Lung (tissue), 12 donors: Measurements from ENCODE around the gene ZNF827. TPM values are rescaled to one million over a fixed set of nuclear protein-coding genes. Genes with fewer than 3 reads are reported as not detected.

Experiments
- ATAC-seq: fragments of 200-7000 bp; cut with Tn5 transposase; one replicate; pipeline ENCODE4 v1.9.1; 2020; ENCODE audit warnings: moderate number of reproducible peaks; ENCODE audit not compliant: insufficient read depth, low FRiP score
- DNase-seq, 3 donors: peaks; one replicate each; pipeline ENCODE4 v3.0.0-alpha.2; 2013 to 2017
- H3K27ac ChIP-seq, 2 donors: one replicate each; pipeline ENCODE4 v1.5.1; 2013; ENCODE audit warnings: mild to moderate bottlenecking in 2 of 2, moderate library complexity in 2 of 2, control low read depth in 1 of 2, inconsistent platforms in 1 of 2, low read depth in 1 of 2, low read length in 1 of 2
- H3K27me3 ChIP-seq, 3 donors: one replicate each; pipeline ENCODE4 v1.5.1; 2013; ENCODE audit warnings: low read length in 2 of 3; ENCODE audit not compliant: control insufficient read depth in 3 of 3, insufficient read depth in 3 of 3
- H3K36me3 ChIP-seq, 4 donors: one replicate each; pipeline ENCODE4 v1.5.1; 2013; ENCODE audit warnings: low read length in 4 of 4, mild to moderate bottlenecking in 1 of 4, moderate library complexity in 1 of 4; ENCODE audit not compliant: control insufficient read depth in 4 of 4, insufficient read depth in 4 of 4
- H3K4me1 ChIP-seq, 5 donors: one replicate each; pipeline ENCODE4 v1.5.1; 2013; ENCODE audit warnings: low read length in 5 of 5, mild to moderate bottlenecking in 2 of 5, moderate library complexity in 1 of 5; ENCODE audit not compliant: control insufficient read depth in 5 of 5, insufficient read depth in 5 of 5
- H3K4me3 ChIP-seq: one replicate; pipeline ENCODE4 v1.5.1; 2013; ENCODE audit warnings: mild to moderate bottlenecking, control low read depth, moderate library complexity
- H3K9ac ChIP-seq, 2 donors: one replicate each; pipeline ENCODE4 v1.5.1; 2013; ENCODE audit warnings: low read length in 2 of 2, control low read depth in 1 of 2; ENCODE audit not compliant: insufficient read depth in 1 of 2
- H3K9me3 ChIP-seq, 4 donors: one replicate each; pipeline ENCODE4 v1.5.1; 2013; ENCODE audit warnings: low read length in 3 of 4, mild to moderate bottlenecking in 1 of 4, moderate library complexity in 1 of 4; ENCODE audit not compliant: control insufficient read depth in 4 of 4, insufficient read depth in 3 of 4
- whole genome bisulfite sequencing, 2 donors: extraction: QIAGEN DNeasy Blood & Tissue Kit; methylation state at CpG; one replicate each; pipeline ENCODE4 v1.1.7; 2013; 5-methylcytosine and 5-hydroxymethylcytosine counted together
- polyA plus RNA-seq, 2 donors: library from polyadenylated mRNA; stranded (reverse); fragments of 200-250 nt; gene quantifications; one replicate each; pipeline ENCODE4 v1.2.1, GENCODE V29; 2013
- total RNA-seq, 2 donors: library from RNA; depleted of rRNA in 1 of 2; stranded (reverse); fragments of >200 nt in 1 of 2; gene quantifications; one replicate each; pipeline ENCODE4 v1.2.1, GENCODE V29; 2014 to 2021
- TF ChIP-seq, protein P1 (sequence below): IDR thresholded peaks from 2 replicates; pipeline ENCODE4 v1.5.1; 2012; ENCODE audit warnings: mild to moderate bottlenecking; ENCODE audit errors: control extremely low read depth, extremely low read depth
- donor health status: control.
- donor health status: control.
- donor health status: Bipolar disorder and iron deficiency.
- donor health status: healthy.
- donor health status: DM: yes; HTN: yes; CAD: no.

ZNF827 gene
- total and polyA plus RNA-seq, 4 donors = 2.7 to 27.4 (median 8.2) TPM

DNA sequence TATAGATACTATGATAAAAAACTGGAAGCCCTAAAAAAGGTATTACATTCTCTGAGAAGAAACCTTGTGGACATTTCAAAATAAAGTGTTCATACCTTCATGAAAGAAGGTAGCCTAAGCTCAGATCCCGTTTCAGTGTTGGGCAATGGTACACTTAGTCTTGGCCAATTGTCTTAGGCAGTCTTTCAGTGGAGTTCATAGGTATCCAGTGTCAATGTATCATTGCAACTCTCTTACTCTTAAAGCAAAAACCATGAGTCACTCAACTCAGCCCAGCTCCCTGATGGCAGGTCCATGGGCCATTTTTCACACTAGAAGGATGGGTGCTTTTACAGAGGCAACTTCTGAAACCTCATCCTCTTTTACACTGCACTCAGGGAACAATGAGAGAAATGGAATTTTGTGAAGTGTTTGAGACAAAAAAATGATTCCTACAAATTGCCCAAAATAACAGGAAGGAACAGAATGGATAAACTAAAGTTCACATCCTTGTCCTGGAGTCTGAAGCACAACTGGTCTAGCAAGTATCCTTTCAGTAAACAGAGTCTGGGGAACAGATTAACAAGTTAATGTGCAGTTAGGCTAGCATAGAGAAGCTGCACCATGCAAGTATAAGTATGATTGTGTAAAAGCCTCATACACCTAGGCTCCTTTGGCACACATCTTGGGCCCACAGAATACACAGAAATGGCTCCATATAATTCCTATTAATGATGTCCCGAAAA is 7.0 kb upstream of the ZNF827 start:
- 88 to 94% methylated on average over 2 of the region's 2 CpGs for WGBS, 2 donors
- no peaks in the 10 kb centered on the region for H3K27me3 ChIP-seq

DNA sequence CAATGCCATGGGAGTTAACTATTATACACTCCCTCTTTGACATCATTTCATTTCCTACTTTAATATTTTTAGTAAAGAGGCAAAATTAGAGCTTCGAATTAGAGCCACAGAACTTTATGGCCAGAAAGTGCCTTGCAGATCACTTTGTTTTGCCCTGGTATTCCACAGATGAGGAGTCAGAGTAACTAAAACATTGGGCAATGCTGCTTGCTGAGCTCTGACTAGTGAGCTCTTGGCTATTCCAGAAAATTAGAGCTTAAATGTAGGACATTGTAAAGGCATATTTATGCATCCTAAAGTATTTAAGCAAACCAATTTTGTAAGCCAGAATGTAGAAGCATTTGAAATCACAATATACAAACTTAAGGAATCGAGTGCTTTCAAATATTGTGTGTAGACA is 6.3 kb upstream of the ZNF827 start:
- TF ChIP-seq, protein P1, sequence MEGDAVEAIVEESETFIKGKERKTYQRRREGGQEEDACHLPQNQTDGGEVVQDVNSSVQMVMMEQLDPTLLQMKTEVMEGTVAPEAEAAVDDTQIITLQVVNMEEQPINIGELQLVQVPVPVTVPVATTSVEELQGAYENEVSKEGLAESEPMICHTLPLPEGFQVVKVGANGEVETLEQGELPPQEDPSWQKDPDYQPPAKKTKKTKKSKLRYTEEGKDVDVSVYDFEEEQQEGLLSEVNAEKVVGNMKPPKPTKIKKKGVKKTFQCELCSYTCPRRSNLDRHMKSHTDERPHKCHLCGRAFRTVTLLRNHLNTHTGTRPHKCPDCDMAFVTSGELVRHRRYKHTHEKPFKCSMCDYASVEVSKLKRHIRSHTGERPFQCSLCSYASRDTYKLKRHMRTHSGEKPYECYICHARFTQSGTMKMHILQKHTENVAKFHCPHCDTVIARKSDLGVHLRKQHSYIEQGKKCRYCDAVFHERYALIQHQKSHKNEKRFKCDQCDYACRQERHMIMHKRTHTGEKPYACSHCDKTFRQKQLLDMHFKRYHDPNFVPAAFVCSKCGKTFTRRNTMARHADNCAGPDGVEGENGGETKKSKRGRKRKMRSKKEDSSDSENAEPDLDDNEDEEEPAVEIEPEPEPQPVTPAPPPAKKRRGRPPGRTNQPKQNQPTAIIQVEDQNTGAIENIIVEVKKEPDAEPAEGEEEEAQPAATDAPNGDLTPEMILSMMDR = no peak
- no peak for ATAC-seq
- no peak for DNase-seq
- no peak overlapping the region for H3K9ac ChIP-seq
- H3K27me3 ChIP-seq = no peaks in the 10 kb centered on the region
- 90 to 93% methylated on average over 2 of the region's 2 CpGs for WGBS, 2 donors
- no peaks in the 10 kb centered on the region for H3K9me3 ChIP-seq
- H3K4me1 ChIP-seq = no peaks in the 10 kb centered on the region
- H3K27ac ChIP-seq = no peak overlapping the region
- H3K36me3 ChIP-seq = no peaks in the 10 kb centered on the region
- no peak overlapping the region for H3K4me3 ChIP-seq

More for the DNA sequence above, 7.0 kb upstream of the ZNF827 start:
- ATAC-seq (no peak), DNase-seq (no peak)
- no peak overlapping the region for H3K4me3 ChIP-seq
- TF ChIP-seq, protein P1 = no peak
- H3K4me1 ChIP-seq = no peaks in the 10 kb centered on the region
- H3K27ac ChIP-seq = no peak overlapping the region
- H3K9me3 ChIP-seq = no peaks in the 10 kb centered on the region
- H3K36me3 ChIP-seq = no peaks in the 10 kb centered on the region
- no peak overlapping the region for H3K9ac ChIP-seq

DNA sequence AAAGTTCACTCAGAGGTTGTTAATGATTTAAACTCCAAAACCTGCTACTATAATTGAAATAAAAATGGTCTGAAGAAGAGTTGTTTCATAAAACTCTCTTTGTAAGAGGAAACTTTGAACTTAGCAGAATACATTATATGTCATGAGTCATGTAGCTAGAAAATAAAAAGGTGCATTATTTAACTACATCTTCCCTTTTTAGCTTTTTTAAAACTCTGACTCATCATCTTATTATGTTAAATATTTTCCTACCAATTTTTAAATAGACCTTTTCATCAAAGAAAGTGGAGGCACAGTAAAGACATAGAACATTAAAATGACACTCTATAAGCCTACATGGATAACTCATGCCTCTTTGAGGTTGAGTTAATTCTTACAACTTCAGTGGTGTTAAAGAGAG is 1.2 kb upstream of the ZNF827 start:
- no peak overlapping the region for H3K27ac ChIP-seq
- H3K4me3 ChIP-seq = no peak overlapping the region
- no peak overlapping the region for H3K9ac ChIP-seq
- no peaks in the 10 kb centered on the region for H3K36me3 ChIP-seq
- peaks cover 0 to 19% (median 2%) of the 10 kb centered on the region in 5 donors for H3K4me1 ChIP-seq
- DNase-seq (no peak), ATAC-seq (no peak)
- H3K27me3 ChIP-seq = no peaks in the 10 kb centered on the region
- TF ChIP-seq, protein P1 = no peak
- no peaks in the 10 kb centered on the region for H3K9me3 ChIP-seq

DNA sequence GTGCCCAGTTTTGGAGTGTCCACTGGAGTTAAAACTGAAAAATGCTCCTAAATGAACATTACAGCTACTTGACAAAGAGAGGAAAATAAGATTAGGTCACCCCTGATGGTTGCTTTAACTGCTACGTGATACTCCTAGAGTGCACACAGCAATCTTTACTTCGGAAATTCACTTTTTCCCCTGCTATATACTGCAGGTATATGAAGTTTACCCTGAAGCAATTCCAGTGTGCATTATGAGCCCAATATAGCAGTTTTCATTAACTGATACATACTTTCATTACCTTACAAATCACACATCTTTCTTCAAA is 773 bp upstream of the ZNF827 start:
- WGBS, 2 donors = 47 to 70% methylated on average over 2 of the region's 2 CpGs
- DNase-seq (peak in 2 of 3 donors; percentile 67 to 72), ATAC-seq (no peak)
- H3K4me1 ChIP-seq = peaks cover 0 to 22% (median 6%) of the 10 kb centered on the region in 5 donors
- H3K27ac ChIP-seq = no peak overlapping the region
- no peaks in the 10 kb centered on the region for H3K27me3 ChIP-seq
- TF ChIP-seq, protein P1 = no peak
- no peaks in the 10 kb centered on the region for H3K36me3 ChIP-seq
- H3K4me3 ChIP-seq = no peak overlapping the region
- H3K9ac ChIP-seq = peak overlapping the region in 1 of 2 donors; percentile 82
- H3K9me3 ChIP-seq = no peaks in the 10 kb centered on the region
